ENCODE data around the gene POLK.
"Not testable (repeated sequence)": the region's sequence is repeated elsewhere in the genome, so short reads cannot be mapped to it uniquely, and the experiment has no call there.

The POLK gene

DNA sequence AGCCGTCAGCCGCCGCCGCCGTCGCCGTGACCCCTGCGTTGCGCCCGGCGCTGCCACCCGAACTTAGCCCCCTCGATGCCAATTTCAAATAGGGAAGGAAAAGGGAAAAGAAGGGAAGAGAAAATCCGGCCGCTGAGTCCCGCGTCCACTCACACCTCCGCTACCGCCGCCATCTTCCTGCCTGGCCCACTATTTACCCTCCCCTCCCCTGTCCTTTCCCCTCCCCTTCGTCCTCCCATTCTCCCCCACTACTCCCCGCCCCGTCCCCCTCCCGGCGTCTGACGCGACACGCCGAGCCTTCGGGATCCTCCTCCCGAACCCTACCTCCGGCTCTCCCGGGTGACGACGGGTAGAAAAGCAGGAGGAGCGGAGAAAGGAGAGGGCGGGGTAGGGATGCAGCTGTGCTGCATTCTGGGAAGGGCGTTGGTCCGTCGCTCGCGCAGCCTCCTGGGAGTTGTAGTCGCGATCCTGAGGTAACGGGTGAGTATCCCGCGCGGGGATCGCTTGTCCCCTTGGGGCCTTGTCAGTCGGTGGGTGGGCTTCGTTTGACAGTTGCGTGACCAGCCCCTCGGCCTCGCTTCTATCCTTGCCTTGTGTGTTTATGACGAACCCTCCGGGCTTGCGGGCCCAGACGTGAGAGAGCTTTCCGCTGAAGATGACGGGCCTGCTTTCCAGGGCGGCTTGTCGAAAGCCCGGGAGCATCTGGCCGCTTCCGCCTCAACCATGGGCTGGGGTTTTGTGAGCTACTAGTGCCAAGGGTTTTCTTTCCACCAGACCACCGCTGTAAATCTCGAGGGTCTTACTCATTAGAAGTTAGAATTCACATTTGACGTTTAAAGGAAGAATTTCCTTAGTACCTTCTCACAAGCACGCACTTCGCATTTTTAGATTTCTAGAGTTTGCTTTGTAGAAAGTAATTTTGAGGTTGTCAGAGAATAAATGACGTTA is at the start of gene POLK, which contains the start of gene CERT1:
Gene POLK (plus strand): TSS at position 457 of the 948 bp plus-strand sequence.
Gene CERT1 (minus strand): TSS at position 195 of the 948 bp plus-strand sequence. CDS start 422 bp downstream, outside the sequence.
- peak; percentile 96 for DNase-seq (ENCODE audit: low spot score)

DNA sequence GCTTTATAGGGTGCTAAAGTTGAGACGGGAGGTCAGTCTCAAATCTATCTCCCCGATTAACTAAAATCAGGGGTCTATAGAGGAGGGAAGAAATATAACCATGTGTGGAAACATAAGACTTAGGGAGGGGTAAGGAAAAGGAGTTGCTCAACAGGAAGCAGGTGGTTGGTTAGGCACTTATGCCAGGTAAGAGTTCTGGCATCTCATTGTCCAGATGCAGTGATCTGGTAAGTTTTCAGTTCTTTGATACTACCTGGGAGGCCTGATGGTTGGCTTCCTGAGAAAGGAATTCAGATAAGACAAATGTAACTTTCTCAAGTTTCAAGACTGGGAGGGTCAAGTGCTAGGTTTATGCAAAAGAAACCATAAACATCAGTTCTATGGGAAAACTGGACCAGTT is 48.0 kb upstream of the POLK start:
- DNase-seq (ENCODE audit: low spot score), result no peak

DNA sequence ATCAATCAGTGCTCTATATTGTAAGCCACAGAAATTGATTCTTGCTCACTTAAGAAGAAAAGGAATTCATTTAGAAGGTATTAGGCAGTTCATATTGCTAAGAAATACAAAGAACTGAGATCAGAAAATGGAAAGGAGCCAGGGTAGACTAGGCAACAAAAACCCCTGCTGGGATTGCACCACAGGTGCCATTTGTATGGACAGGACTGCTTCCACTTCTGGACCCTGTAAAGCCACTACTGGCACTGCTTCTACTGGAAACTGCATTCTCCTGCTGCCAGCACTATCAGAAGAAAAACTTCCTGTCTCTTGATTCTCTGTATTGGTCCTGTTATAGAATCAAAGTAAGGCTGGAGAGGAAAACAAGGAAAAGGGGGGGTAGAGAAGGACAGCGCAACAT is 46.2 kb upstream of the POLK start:
- no peak for DNase-seq (ENCODE audit: low spot score)

DNA sequence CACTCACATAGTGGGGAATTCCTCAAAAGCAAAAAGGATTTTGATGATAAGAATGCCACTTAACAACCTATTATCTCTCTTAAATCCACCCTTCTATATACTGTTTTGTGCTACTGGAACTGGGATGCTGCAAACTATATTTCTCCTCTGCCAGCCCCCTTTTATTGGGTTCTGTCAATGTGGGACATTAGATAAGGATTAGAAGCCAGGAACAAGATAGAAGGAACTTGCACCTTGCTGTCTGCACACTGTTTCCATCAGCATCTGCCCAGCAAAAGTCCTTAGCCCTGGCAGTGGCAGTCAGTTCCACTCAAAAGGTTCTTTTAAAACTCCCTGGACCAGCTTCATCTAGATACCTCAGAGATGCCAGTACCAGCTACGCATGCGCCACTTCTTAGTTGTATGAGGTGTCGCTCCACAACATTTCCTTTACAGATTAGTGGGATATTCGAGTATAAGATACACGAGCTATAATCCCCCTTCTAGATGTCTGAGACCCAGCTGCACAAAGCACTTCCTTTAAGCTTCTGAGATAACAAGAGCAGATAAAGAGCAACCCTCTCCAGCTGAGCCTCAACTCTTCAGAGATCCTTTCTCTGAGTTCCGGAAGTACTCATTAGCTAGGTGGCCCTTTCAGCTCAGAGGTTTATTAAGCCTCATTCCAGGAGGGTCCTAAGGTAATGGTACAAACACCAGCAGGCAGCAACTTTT is 45.5 kb upstream of the POLK start:
- DNase-seq (ENCODE audit: low spot score), result no peak

DNA sequence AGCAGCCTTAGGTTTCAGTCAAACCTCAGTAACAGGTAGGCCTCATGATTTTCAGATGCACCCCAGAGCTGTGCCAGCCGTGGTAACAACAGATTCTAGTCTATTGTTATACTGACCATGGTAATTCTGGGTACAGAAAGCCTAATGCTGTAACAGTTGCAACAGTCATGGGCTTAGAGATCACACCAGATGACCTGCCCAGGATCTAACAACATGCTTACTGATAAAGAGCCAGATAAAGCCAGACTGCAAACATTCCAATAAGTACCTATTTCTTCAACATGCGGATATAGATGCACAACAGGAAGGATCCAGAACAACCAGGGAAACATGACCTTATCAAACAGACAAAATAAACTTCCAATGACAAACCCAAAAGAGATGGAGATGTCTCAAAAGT is 43.1 kb upstream of the POLK start:
- DNase-seq (ENCODE audit: low spot score), result no peak

DNA sequence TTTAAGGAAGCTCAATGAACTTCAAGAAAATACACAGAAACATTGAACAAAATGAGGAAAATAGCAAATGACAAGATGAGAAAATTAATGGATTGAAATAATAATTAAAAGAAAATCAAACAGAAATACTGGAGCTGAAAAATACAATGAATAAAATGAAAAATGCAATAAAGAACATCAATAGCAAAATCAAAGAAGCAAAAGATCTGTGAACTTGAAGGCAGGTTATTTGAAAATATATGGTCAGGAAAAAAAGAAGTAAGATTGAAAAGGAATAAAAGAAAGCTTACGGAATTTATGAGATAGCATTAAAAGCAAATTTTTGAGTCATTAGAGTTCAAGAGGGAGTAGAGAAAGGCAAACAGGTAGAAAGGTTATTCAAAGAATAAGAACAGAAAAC is 42.7 kb upstream of the POLK start:
- DNase-seq (ENCODE audit: low spot score), result no peak

DNA sequence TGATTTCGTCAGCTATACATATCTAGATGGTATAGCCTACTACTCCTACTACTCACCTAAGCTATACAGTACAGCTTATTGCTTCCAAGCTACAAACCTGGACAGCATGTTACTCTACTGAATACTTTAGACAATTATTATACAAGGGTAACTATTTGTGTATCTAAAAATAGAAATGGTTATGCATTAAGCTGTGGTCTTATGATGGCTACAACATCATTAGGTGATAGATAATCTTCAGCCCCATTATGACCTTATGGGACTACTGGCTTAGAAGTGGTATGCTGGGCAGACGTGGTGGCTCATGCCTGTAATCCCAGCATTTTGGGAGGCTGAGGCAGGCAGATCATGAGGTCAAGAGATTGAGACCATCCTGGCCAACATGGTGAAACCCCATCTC is 40.5 kb upstream of the POLK start:
- DNase-seq (ENCODE audit: low spot score), result no peak

DNA sequence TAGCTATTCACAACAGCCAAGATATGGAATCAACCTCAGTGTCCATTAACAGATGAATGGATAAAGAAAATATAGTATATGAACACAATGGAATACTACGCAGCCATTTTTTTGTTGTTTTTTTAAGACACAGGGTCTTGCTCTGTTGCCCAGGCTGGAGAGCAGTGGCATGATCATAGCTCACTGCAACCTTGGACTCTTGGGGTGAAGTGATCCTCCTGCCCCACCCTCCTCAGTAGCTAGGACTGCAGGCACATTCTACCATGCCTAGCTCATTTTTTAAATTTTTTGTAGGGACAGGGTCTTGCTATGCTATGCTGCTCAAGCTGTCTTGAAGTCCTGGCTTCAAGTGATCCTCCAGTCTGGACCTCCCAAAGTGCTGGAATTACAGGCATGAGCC is 38.7 kb upstream of the POLK start:
- no peak for DNase-seq (ENCODE audit: low spot score)

DNA sequence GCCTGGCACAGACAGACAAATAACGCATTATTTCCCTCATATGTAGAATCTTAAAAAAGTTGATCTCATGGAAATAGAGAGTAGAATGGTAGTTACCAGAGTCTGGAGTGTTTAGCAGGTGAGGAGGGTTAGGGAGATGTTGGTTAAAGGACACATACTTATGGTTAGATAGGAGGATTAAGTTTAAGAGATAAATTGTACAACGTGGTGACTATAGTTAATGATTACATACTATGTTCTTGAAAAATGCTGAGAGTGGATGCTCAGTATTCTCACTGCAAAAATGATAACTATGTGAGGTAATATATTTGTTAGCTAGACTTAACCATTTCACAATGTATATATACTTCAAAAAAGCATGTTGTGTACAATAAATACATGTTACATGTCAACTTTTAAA is 38.2 kb upstream of the POLK start:
- no peak for DNase-seq (ENCODE audit: low spot score)

DNA sequence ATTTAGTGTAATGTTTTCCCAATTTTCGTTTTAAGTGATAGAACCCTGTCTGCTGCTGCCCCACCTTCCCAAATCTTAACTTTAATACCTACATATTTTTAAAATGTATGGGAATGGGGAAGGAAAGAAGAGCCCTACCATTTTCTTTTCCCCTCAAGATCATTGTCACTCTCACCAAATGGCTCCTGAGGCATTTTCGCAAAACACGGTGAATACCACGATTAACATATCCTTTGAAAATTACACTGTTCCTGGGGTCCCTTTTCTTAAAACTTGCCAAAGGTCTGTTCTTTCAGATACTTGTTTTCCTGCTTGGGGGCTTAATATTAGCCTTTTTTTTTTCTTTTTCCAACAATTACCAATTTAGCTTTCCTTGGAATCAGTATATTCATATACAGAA is 36.3 kb upstream of the POLK start:
- DNase-seq (ENCODE audit: low spot score), result no peak

DNA sequence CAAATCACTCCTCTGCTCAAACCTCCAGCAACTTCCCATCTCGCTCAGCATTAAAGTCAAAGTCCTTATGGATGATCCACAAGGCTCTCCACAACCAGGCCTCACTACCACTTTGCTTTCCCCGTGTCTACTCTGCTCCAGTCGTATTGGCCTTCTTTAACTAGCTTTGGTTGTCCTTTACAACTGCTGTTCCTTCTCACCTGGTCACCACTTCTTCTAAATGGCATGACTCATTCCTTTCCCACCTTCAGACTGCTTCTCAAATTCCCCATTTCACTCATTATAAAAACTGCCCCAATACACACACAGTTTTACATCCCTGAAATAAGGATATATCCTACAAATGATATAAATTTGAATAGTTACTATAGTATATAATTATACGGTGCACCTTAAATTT is 30.7 kb upstream of the POLK start:
- DNase-seq (ENCODE audit: low spot score), result no peak

DNA sequence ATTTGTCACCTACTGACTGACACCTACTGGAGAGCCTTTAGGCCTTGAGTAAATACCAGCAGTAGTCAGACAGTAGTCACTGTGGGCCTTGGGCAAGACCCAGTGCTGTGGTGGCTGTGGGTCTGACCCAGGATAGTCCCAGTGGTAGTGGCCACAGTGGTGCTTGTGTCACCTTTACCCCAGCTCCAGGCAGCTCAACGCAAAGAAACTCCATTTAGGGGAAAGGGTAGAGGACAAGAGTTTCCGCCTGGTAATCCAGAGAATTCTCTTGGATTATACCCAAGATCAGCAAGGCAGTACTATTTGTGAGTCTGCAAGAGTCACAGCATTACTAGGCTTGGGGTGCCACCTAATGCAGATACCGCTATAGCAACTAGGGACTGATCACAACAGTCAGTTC is 29.2 kb upstream of the POLK start:
- DNase-seq (ENCODE audit: low spot score), result no peak

DNA sequence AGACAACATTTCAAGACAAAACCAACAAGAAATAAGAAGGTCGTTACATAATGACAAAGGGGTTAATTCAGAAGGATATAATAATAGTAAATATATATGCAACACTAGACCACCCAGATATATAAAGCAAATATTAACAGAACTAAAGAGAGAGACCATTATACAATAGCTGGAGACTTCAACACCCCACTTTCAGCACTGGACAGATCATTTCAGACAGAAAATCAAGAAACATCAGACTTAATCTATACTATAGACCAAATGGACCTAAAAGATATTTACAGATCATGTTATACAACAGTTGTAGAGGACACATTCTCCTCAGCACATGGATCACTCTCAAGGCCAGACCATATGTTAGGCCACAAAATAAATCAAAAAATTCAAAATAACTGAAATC is 27.1 kb upstream of the POLK start:
- DNase-seq (ENCODE audit: low spot score), result no peak

DNA sequence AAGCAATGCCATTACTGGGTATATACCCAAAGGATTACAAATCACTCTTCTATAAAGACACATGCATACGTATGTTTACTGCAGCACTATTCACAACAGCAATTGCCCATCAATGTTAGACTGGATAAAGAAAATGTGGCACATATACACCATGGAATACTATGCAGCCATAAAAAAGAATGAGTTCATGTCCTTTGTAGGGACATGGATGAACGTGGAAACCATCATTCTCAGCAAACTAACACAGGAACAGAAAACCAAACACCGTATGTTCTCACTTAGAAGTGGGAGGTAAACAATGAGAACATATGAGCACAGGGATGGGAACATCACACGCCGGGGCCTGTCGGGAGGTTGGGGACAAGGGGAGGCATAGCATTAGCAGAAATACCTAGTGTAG is 21.8 kb upstream of the POLK start:
- DNase-seq (ENCODE audit: low spot score), result not testable (repeated sequence)

DNA sequence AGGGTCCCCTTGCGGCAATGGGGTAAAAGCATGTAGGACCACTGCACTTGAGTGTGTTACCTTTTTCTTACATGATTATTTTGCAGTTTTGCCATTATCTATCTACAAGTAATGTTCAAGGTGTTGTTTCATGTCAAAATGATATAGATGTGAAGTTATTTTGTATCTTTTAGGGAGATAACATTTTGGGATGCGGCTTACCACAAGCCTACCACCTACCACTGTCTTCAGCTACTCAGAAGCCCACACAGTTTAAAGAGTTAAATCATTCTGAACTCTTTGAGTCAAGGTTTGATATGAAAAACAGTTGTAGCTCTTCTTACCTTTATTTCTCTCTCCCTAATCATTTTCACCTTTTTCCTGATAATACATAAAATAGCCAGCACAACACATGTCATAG is 20.1 kb upstream of the POLK start:
- no peak for DNase-seq (ENCODE audit: low spot score)

DNA sequence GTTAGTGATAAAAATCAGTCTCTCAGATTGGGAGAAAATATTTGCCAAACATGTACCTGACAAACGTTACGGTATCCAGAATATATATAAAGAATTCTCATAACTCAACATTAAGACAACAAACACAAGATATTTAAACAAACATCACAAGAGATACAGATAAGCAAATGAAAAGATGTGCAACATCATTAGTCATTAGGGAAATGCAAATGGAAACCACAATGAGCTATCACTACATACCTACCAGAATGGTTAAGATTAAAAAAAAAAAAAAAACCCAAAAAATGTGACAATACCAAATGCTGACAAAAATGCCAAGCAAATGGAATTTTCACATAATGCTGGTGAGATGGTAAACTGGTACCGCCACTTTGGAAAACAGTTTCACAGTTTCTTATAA is 15.7 kb upstream of the POLK start:
- DNase-seq (ENCODE audit: low spot score), result no peak

DNA sequence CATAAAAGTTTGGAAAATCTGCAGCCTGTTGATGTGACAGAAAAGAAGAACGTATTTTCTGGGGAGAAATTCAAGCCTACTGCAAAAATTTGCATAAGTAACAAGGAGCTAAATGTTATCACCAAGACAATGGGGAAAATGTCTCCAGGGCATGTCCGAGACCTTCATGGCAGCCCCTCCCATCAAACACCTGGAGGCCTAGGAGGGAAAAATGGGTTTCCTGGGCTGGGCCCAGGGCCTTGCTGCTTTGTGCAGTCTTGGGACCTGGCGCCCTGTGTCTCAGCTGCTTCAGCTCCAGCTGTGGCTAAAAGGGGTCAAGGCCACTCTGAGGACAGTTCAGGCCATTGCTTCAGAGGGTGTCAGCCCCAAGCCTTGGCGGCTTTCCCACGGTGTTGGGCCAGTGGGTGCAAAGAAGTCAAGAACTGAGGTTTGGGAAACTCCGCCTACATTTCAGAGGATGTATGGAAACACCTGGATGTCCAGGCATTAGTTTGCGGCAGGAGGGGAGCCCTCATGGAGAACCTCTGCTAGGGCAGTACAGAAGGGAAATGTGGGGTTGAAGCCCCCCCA is 13.4 kb upstream of the POLK start:
- no peak for DNase-seq (ENCODE audit: low spot score)

DNA sequence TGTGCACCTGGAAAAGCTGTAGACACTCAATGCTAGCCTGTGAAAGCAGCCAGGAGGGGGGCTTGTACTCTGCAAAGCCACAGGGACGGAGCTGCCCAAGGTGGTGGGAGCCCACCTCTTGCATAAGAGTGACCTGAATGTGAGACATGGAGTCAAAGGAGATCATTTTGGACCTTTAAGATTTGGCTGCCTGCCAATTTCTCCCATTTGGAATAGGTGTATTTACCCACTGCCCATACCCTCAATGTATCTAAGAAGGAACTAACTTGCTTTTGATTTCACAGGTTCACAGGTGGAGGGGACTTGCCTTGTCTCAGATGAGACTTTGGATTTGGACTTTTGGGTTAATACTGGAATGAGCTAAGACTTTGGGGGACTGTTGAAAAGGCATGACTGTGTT is 12.8 kb upstream of the POLK start:
- not testable (repeated sequence) for DNase-seq (ENCODE audit: low spot score)

DNA sequence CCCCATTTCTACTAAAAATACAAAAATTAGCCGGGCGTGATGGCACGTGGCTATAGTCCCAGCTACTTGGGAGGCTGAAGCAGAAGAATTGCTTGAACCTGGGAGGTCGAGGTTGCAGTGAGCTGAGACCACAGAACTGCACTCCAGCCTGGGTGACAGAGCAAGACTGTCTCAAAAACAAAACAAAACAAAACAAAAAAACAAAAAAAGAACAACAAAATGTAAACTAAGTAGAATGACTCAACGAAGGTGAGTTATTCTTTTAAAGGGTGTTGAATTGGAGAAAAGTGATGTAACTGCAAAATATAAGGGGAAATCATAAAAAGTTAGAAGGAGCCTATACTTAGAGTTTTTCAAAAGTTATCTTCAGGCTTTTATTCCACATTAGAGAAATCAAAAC is 6.6 kb upstream of the POLK start:
- not testable (repeated sequence) for DNase-seq (ENCODE audit: low spot score)

DNA sequence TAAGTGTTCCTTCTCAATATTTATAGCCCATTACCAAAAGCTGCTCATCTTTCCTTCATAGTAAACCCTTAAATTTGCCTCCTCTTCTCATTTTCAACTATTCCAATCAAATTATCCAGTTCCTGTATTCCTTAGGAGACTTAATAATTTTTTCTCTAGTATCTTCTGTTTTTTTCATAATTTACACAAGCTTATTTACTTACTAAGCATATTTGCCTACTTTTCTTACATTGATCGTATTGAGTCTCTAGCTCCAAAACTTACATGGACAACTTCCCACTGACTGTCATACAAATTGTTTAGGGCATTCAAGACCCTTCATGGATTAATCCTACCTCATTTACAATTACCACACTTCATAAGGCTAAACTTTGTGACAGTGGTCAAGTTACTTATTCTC is 3.9 kb upstream of the POLK start:
- DNase-seq (ENCODE audit: low spot score), result no peak

DNA sequence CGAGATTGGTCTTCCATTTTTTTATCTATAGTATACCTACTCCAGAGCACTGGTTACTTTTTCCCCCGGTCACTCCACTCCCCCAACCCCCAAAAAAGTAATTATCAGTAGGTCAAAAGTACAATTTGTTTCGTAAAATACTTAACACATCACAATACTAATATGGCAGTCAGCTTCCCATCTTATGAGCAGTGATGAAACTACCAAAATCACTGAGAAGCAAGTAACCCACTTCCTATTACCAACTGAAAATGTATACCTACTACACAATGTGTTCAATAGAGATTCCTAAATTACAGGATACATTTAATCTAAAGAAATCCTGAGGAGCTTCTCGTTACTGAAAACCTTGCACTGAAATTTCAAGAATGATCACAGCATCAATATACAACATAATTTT is 2.1 kb upstream of the POLK start:
- DNase-seq (ENCODE audit: low spot score), result no peak

DNA sequence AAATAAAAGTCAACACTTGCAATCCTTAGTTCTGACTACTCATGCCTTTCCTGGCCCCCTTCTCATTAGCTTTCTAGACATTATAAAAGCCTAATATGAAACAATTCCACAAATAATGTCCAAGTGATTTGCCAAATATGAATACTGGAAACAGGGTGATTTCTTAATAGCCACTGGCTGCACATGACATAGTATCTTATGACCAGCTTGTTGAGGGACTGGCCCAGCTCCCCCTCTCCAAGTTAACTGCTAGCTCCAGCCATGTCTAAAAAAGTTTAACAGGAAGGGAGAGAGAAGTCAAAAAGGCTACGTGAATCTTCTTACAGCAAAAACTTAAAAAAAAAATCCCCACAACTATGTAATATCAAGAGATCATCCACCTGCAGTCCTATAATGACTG is 1.7 kb upstream of the POLK start:
- DNase-seq (ENCODE audit: low spot score), result no peak

DNA sequence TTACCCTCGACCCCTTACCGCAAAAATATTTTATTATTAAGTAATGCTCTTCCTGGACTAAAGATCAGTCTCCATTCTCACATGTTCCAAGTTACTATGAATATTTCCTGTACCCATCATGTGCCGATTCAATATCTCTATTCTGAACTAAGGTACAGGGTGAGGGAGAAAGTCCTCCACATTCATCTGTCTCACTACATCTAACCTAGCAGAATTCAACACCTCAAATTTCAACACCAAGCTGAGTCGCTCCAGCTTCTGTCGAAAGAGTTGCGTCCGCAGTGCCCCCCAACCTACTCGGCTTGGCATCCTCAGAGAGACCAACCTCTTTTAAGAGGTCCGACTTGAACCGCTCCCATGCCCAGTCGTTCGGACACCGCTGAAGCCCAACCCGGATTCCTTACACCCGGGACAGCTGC is 1.3 kb upstream of the POLK start:
- DNase-seq (ENCODE audit: low spot score), result no peak
